SU-DHL-6 (cell line): Measurements from ENCODE around the gene FHOD3.

ENCODE experiments used
- H2AFZ ChIP-seq: fragments of 200-600 bp; sonication (generic); 2 replicates; pipeline ENCODE4 v1.6.1; 2014; ENCODE audit warnings: low read depth, mild to moderate bottlenecking, moderate library complexity, mixed read lengths, antibody characterized with exemption, low read length; ENCODE audit not compliant: severe bottlenecking
- H3F3A ChIP-seq: fragments of 200-600 bp; shearing (Covaris generic); 2 replicates; pipeline ENCODE4 v1.6.0; 2016; ENCODE audit warnings: antibody characterized with exemption, mild to moderate bottlenecking; ENCODE audit not compliant: insufficient read depth
- H3K27ac ChIP-seq: fragments of 200-600 bp; sonication (generic); 2 replicates; pipeline ENCODE4 v1.5.1; 2016; ENCODE audit warnings: low read depth, mild to moderate bottlenecking, low read length, moderate library complexity, mixed read lengths
- H3K27me3 ChIP-seq: fragments of 200-600 bp; sonication (generic), shearing (Covaris generic); 2 replicates; pipeline ENCODE4 v1.6.0; 2014; ENCODE audit warnings: mild to moderate bottlenecking, low read length
- H3K36me3 ChIP-seq: fragments of 200-600 bp; sonication (generic); 2 replicates; pipeline ENCODE4 v1.6.1; 2014; ENCODE audit warnings: mild to moderate bottlenecking, low read length, mixed read lengths
- H3K4me2 ChIP-seq: fragments of 300-600, 200-600 bp; shearing (Covaris generic), sonication (generic); 2 replicates; pipeline ENCODE4 v1.6.0; 2014; ENCODE audit warnings: low read length, low read depth, mild to moderate bottlenecking; ENCODE audit not compliant: poor library complexity, severe bottlenecking
- H3K4me3 ChIP-seq: fragments of 200-600 bp; sonication (generic); 2 replicates; pipeline ENCODE4 v1.5.1; 2014; ENCODE audit warnings: antibody characterized with exemption, low read length, mild to moderate bottlenecking, mixed read lengths; ENCODE audit not compliant: insufficient read depth, poor library complexity, severe bottlenecking
- H3K79me2 ChIP-seq: fragments of 200-600 bp; sonication (generic); 2 replicates; pipeline ENCODE4 v1.6.1; 2014; ENCODE audit warnings: mild to moderate bottlenecking, low read length, moderate library complexity; ENCODE audit not compliant: insufficient read depth
- H3K9ac ChIP-seq: fragments of 200-600 bp; sonication (generic); 2 replicates; pipeline ENCODE4 v1.7.0; 2014; ENCODE audit warnings: mild to moderate bottlenecking, low read length
- H3K9me2 ChIP-seq: fragments of 200-600 bp; sonication (generic); replicated peaks from 2 replicates; pipeline ENCODE4 v1.6.1; 2014; ENCODE audit warnings: low read length; ENCODE audit not compliant: insufficient read depth
- H3K9me3 ChIP-seq: fragments of 200-600 bp; sonication (generic); 2 replicates; pipeline ENCODE4 v1.6.1; 2014; ENCODE audit warnings: low read length, mixed read lengths; ENCODE audit not compliant: insufficient read depth
- H4K20me1 ChIP-seq: fragments of 200-600 bp; sonication (generic); 2 replicates; pipeline ENCODE4 v1.6.1; 2014; ENCODE audit warnings: low read depth, mild to moderate bottlenecking, antibody characterized with exemption, low read length, moderate library complexity, mixed read lengths
- EZH2phosphoT487 ChIP-seq: fragments of 200-600 bp; sonication (generic), shearing (Covaris generic); conservative IDR thresholded peaks from 2 replicates; pipeline ENCODE4 v1.6.1; 2018; ENCODE audit warnings: mild to moderate bottlenecking, antibody characterized with exemption, low read length, moderate library complexity, mixed read lengths
- TF ChIP-seq, protein P1 (sequence below): fragments of 200-600 bp; sonication (generic); IDR thresholded peaks from one replicate; pipeline ENCODE4 v1.5.1; 2017; ENCODE audit warnings: antibody characterized with exemption, mild to moderate bottlenecking, low read length, moderate library complexity; ENCODE audit not compliant: insufficient read depth, poor library complexity, severe bottlenecking

The FHOD3 gene

DNA sequence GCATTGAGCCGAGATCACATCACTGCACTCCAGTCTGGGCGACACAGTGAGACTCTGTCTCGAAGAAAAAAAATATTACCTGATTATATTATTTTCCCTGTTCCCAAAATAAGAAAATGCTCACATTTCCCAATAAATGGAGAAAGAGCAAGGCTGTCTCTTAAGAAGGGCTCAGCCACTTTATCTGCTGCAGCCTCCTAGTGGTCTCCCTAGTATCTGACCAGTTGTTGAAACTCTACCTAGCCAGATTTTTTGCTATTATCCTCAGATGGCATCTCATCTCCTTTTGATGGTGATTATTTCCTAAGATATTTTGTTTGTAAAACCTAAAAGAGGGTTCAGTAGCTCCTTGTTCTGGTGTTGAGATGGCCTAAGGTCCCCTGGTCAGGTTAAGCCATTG, 417.0 kb downstream of the FHOD3 start:
- Histone ChIP-seq H3K27ac (no peak overlapping the region), H3F3A (no peaks in the 10 kb centered on the region), H3K36me3 (no peaks in the 10 kb centered on the region), H3K27me3 (no peaks in the 10 kb centered on the region), H3K4me3 (no peak overlapping the region), H3K9me3 (no peaks in the 10 kb centered on the region), H3K9ac (no peak overlapping the region), H3K4me2 (no peak overlapping the region), H3K79me2 (no peaks in the 10 kb centered on the region), H4K20me1 (no peaks in the 10 kb centered on the region), H3K9me2 (no peaks in the 10 kb centered on the region), H2AFZ (no peak overlapping the region)
- TF ChIP-seq, protein P1, sequence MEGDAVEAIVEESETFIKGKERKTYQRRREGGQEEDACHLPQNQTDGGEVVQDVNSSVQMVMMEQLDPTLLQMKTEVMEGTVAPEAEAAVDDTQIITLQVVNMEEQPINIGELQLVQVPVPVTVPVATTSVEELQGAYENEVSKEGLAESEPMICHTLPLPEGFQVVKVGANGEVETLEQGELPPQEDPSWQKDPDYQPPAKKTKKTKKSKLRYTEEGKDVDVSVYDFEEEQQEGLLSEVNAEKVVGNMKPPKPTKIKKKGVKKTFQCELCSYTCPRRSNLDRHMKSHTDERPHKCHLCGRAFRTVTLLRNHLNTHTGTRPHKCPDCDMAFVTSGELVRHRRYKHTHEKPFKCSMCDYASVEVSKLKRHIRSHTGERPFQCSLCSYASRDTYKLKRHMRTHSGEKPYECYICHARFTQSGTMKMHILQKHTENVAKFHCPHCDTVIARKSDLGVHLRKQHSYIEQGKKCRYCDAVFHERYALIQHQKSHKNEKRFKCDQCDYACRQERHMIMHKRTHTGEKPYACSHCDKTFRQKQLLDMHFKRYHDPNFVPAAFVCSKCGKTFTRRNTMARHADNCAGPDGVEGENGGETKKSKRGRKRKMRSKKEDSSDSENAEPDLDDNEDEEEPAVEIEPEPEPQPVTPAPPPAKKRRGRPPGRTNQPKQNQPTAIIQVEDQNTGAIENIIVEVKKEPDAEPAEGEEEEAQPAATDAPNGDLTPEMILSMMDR: no peak
- no peak for TF ChIP-seq EZH2phosphoT487

- Histone ChIP-seq H3K9me3 (no peaks in the 10 kb centered on the region), H3K4me2 (no peak overlapping the region), H3K9ac (no peak overlapping the region)
Measured at GRCh38 chr18:36717422-36718110, 420.1 kb downstream of the FHOD3 start.

GRCh38 chr18:36718705-36719328, 421.3 kb downstream of the FHOD3 start:
- TF ChIP-seq, protein P1: no peak
- no peak for TF ChIP-seq EZH2phosphoT487
- H3K4me2 ChIP-seq: no peak overlapping the region

More at GRCh38 chr18:36717422-36718110, 420.1 kb downstream of the FHOD3 start:
- Histone ChIP-seq H2AFZ (no peak overlapping the region), H3K9me2 (no peaks in the 10 kb centered on the region), H3F3A (no peaks in the 10 kb centered on the region), H3K27ac (no peak overlapping the region), H3K79me2 (no peaks in the 10 kb centered on the region), H3K36me3 (no peaks in the 10 kb centered on the region), H3K4me3 (no peak overlapping the region), H4K20me1 (no peaks in the 10 kb centered on the region), H3K27me3 (no peaks in the 10 kb centered on the region)
- TF ChIP-seq EZH2phosphoT487: no peak
- TF ChIP-seq, protein P1: no peak

More at GRCh38 chr18:36718705-36719328, 421.3 kb downstream of the FHOD3 start:
- no peaks in the 10 kb centered on the region for H3F3A ChIP-seq
- H3K36me3 ChIP-seq: no peaks in the 10 kb centered on the region
- H3K9ac ChIP-seq: no peak overlapping the region
- no peaks in the 10 kb centered on the region for H3K9me2 ChIP-seq
- no peak overlapping the region for H3K27ac ChIP-seq
- H2AFZ ChIP-seq: no peak overlapping the region
- H3K9me3 ChIP-seq: no peaks in the 10 kb centered on the region
- no peaks in the 10 kb centered on the region for H3K79me2 ChIP-seq
- H3K27me3 ChIP-seq: no peaks in the 10 kb centered on the region
- no peak overlapping the region for H3K4me3 ChIP-seq
- no peaks in the 10 kb centered on the region for H4K20me1 ChIP-seq
